GM18907 (cell line): ENCODE data around the gene ANKEF1.
"Not testable (repeated sequence)": the region's sequence is repeated elsewhere in the genome, so short reads cannot be mapped to it uniquely, and the experiment has no call there.

Experiments used
- ATAC-seq: cut with Tn5 transposase; IDR thresholded peaks from one replicate; pipeline ENCODE4 v1.9.1; 2021; ENCODE audit warnings: mild to moderate bottlenecking, moderate library complexity; ENCODE audit not compliant: unreplicated experiment

ANKEF1 gene

DNA sequence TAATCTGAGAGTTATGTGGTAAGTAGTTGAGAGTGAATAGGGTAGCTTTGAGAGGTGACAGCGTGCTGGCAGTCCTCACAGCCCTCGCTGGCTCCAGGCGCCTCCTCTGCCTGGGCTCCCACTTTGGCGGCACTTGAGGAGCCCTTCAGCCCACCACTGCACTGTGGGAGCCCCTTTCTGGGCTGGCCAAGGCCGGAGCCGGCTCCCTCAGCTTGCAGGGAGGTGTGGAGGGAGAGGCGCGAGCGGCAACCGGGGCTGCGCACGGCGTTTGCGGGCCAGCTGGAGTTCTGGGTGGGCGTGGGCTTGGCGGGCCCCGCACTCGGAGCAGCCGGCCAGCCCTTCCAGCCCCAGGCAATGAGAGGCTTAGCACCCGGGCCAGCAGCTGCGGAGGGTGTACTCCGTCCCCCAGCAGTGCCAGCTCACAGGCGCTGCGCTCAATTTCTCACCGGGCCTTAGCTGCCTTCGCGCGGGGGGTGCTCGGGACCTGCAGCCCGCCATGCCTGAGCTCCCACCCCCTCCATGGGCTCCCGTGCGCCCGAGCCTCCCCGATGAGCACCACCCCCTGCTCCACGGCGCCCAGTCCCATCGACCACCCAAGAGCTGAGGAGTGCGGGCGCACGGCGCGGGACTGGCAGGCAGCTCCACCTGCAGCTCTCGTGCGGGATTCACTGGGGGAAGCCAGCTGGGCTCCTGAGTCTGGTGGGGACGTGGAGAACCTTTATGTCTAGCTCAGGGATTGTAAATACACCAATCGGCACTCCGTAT, 3.2 kb upstream of the ANKEF1 start:
- ATAC-seq = not testable (repeated sequence)

DNA sequence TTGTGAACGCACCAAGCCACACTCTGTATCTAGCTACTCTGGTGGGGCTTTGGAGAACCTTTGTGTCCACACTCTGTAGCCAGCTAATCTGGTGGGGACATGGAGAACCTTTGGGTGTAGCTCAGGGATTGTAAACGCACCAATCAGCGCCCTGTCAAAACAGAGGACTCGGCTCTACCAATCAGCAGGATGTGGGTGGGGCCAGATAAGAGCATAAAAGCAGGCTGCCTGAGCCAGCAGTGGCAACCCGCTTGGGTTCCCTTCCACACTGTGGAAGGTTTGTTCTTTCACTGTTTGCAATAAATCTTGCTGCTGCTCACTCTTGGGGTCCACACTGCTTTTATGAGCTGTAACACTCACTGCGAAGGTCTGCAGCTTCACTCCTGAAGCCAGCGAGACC, 2.5 kb upstream of the ANKEF1 start:
- ATAC-seq = not testable (repeated sequence)

DNA sequence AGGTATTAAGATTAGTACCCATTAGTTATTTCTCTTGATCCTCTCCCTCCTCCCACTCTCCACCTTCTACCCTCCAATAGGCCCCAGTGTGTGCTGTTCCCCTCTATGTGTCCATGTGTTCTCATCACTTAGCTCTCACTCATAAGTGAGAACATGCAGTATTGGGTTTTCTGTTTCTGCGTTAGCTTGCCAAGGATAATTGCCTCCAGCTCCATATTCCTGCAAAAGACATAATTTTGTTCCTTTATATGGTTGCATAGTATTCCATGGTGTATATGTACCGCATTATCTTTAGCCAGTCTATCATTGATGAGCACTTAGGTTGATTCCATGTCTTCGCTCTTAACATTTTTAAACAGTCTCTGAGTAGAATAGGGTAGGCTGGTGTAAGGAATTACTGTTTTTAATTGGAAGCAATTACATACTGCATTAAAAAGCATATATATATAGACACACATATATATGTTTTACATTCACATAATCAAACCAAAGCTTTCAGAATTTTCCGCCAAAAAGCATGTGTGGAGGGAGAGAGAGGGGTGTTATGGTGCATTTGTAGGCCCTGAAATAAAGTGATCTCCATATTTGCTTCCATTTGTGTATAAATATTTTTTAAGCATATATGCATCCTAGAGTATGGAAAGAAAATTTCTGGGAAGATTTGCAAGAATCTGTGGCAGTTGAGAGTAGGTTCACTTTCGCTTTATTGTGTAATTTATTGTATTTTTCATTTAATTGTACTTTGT, 709 bp upstream of the ANKEF1 start:
- ATAC-seq = no peak

DNA sequence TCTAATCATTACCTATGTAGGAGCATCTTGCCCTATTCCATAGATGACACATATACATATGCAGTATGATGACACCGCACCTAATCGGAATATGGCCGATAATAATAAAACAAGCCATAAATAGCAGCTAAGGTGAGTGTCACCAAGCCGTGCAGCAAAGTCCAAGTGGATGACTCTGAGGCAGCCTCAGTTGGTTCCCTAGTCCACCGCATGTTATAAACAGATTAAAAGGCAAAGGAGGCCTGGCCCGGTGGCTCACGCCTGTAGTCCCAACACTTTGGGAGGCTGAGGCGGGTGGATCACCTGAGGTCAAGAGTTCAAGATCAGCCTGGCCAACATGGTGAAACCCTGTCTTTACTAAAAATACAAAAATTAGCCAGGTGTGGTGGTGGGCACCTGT, 1.5 kb downstream of the ANKEF1 start:
- not testable (repeated sequence) for ATAC-seq

DNA sequence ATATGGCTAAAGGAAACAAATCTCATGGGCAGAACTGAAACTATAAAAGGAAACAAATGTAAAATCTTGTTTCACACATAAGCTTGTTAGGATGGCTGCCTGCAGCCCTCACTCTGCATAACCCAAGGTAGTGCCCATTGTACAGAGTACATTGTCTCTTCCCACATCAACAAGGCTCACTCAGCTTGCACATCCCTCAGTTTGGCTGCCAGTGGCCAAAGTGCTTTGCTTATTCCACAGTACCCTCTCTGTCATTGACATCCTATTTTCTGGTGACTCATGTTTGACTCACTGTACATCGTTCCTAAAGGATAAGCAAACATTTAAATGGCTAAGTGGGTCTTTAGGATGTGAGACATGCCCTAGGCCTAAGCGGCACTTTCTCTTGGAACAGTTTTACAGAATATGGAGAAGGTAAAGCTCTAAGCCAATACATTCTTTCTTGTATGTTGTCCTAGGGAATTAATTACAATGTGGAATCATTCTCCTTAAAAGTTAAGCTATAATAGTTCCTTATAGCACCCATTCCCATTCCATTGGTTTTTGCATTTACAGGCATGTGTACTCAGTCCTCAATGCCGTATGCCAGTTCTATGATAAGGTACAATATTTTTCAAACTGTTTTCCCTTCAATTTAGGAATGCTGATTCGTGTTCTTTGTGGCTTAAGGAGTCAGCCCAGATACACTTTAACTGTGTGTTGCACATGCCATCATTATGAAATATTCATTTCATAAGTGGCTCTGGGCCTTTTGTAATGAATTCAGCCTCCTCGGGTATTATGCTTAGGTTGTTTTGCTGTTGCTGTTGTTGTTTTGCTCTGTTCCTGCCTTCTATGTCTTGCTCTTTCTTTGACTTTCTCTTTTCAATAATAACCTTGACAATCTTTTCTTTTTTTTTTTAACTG, 5.5 kb downstream of the ANKEF1 start:
- ATAC-seq = no peak

DNA sequence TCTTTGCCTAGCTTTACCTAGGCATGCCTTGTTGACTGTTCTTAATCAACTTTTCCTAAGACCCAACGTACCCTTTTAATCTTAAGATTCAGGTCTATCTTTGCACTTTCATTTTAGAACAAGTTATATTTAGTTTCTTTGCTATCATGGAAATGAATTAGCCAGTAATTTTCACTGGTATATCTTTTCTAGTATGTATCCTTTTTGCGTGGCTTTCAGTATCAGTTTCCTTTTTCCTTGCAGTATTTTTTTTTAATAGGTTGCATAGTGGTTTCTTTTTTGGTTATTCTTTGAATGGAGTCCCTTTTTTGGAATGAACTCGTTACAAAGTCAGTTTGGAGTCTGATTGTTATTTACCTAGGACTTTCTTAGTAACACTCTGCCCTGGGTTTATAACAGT, 7.3 kb downstream of the ANKEF1 start:
- no peak for ATAC-seq

DNA sequence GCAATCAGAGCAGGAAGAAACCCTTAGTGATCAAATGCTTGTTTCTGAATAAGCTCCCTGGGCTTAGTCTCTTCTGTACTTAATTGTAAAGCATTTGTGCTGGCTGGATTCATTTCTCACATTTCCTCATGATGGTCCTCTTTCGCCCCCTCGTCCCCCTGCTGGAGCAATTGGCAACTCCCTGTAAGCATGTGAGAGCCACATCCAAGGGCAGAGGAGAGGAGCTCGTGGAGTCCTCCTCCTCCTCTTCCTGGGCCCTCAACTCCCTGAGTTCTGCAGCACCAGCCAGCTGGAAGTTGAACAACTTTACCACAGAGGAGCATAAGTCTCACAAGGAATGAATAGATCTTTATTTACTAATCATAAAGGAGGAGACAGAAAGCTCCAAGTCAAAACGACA, 12.6 kb downstream of the ANKEF1 start:
- ATAC-seq = no peak

DNA sequence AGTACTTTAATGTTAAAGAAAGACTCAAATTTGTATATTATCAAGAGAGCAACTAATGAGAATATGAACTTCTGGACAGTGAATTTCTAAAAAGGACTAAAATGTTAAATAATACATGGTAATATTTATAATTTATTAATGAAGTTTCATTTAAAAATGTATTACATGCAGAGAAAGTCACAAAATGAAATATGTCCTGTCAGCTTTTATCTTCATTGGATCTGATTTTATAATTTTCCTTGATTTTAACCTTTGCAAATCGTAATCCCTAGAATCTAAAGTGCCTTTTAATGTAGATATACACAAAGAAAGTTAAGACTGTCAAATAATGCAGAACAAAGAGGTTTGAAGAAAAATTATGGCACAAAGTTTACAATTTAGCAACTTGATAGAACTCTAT, 16.4 kb downstream of the ANKEF1 start:
- ATAC-seq = no peak

DNA sequence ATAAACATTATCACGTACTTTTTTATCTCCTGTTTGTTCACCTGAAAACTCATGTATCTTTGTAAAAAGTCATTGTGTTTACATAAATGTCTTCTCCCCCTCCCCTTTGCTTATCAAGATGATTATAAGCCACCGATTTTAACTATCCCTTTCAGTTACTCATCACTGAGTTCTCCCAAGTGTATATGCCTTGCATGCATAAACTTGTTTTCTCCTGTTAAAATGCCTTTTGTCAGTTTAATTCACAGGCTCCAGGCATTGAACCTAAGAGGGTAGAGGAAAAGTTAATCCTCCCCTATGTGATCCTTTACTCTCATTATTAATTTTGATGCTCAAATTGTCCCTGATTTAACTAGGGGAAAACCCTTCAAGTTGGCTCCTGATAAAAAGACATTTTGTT, 24.2 kb downstream of the ANKEF1 start:
- ATAC-seq = no peak

DNA sequence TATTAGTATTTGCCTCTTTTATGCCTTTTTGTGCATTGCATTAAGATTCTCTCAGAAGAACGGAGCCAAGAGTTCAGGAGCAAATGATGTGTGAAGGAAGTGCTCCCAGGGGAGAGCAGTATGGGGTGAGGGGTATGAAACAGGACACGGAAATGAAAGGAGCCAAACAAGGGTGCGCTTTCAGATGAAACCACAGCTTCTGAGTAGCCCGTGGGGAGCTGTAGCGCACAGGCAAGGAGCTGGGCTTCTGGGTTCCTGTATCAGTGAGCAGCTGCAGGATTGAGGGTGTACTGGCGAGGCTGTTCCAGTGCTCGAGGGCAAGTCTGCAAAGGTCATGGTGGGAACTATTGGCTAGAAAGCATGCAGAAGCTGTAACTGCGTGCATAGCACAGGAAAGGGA, 25.4 kb downstream of the ANKEF1 start:
- ATAC-seq = peak; percentile 98

DNA sequence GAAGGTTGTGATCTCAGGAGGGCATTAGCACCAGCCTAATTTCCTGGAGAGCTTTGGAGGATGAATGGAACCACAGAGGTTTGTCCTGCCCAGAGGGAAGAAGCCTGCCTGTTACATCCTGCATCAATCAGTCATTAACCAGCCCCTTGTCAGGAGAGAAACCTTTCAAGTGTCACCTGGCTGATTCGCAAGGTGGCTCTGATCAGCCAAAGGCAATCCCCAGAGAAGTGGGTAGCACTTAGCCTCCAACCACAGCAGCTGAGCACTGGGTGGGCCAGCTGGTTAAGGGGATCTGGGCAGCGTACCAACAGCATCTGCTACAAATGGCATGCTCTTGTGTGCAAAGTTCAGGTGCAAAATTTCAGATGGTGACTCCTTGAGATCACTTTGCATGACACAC, 26.9 kb downstream of the ANKEF1 start:
- no peak for ATAC-seq

DNA sequence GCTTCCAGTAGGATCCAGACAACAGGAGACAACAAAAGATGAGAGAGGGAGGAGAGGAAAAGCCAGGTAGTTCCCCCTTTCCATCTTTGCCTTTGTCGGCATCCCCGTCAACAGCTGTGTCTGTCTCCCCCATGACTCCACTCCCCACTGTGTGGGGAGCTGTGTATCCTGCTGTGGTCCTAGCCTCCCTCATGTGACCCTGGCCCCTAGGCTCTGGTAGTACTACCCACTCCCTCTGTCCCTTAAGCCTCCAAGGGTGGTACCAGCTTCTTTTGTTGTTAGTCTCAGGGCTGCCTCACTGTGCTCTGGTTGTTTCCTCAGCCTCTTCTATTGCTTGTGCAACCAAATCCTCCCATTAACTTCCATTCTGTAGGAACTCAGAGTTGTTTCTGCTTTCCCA, 28.7 kb downstream of the ANKEF1 start:
- ATAC-seq = no peak

DNA sequence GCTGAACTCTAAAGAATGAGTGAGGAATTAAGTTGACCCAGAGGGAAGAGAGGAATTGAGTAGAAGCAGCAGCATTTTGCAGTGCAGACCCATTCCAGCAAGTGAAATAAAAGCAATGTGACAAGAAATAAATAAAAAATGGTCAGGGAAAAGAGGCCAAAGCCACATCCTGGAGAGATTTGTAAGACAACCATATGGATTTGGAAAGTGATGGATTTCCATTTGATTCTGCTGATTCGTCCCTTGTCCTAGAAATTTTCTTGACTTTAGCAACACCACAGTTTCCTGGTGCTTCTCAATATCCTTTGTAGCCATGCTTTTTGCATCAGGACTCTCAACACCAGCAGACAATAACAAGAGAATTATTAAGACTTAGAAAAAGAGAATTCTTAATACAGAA, 29.8 kb downstream of the ANKEF1 start:
- ATAC-seq = no peak

DNA sequence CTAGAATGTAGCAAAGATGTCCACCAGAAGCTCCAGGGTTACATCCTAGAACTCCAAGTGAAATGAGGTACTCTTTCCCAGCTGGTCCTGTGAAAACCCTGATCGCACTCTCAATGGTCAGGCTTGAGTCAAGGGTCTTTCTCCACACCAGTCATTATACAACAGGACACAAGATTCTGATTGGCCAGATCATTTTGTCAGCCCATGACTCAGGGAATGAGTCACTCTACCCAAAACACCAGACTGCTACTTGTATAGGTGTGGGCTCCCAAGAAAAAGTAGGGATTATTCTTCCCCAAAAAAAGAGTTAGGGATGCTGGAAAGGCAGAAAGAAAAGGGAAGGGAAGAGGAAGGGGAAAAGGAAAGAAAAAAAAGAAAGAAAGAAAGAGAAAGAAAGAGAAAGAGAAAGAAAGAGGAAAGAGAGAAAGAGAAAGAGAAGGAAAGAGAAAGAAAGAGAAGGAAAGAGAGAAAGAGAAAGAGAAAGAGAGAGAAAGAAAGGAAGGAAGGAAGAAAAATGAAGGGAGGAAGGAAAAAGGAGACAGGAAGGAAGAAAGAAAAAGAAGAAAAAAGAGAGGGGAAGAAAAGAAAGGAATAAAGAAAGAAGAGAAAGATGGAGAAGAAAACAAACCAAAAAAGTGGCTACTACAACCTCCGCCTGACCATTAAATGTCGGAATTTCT, 30.5 kb downstream of the ANKEF1 start:
- no peak for ATAC-seq

DNA sequence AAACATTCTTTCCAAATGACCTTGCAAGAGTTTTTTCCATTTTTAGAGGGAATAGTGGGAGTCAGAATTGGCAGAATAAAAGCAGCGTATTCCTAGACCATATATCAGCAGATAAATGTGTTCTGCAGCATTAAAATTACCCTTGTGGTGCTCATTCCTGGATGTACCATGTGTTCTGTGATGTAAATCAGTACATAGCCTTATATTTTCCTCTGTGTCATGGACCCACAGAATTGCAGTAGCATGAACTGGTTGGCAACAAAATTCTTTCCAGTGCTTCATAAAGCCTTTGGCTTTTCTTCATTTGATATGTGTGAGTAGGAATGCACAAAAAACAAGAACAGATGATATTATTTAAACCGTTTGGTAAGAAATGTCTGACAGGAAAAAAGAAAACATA, 32.5 kb downstream of the ANKEF1 start:
- ATAC-seq = no peak

DNA sequence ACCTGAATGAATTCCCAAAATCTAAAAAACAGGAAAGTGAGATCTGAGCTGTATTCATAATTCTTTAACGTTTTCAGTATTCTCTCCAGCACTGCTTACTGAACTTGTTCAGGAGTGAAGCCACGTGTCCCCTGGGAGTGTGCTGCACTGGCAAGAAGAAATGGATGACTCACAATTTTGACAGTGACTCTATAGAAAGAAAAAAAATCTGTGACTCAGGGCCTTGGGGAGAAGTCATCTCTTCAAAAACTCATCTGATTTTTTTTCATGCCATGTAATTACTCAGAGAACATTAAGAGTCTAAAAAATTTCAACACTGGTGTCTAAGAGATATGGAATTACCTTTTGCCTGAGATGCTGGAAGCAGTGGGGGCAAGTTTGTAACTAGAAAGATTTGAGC, 39.7 kb downstream of the ANKEF1 start:
- ATAC-seq = peak; percentile 64

DNA sequence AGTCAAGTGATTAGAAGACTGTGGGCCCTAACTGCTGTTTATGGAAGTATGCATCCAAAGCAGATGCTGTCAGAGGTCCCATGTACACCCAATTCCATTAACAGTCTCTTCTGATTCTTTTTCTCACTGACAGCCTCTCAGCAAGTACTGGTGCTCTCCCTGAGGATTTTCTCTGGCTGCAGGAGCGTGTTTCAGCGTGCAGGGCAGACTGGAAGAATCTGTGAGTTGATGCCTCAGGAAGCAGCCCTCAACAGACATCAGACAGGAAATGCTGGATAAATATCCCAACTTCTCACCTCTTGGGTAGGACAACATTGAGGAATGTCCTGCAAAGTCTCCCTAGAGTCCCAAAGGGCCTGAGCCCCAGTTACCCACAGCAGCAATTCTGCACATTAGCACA, 40.8 kb downstream of the ANKEF1 start:
- no peak for ATAC-seq

DNA sequence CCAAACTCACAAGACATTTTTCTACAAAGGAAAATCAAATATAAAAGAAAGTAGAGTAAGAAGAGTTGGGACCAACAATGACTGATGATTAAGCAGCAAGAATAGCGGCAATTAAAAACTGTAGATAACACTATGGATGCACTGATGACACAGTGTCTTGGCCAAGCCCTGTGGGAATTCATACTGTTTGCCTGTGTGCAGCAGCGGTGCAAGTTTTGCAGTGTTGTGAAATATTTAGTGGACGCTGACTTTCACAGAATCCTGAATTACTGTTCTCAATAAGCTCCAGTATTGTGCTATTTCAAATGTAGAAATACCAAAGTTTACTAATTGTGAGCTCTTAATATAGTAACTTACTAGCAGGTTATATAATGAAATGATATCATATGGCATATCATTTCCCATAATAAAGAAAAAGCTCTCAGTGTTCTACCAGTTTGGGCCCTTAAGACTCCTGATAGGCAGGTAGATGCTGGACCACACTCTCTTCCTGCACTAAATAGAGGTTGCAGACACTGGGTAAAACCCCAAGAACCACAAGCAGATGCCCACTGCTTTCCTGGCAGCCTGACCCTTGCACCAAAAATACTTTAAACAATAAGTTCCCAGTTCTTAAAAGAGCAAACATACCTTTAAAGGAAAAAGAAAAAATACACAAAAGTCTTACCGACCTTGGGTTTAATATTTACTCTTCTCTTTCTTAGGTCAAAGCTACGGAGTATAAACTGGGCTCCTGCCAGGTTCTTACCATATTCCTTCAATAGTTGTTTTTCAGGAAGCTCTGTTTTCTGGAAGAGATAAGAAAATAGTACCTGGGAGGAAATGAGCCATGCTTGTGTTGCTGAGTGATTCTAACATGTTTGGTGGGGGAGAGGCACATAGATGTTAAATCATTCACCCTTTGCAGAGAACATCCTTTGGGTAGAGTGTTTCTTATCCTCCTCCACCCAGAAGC, 41.6 kb downstream of the ANKEF1 start:
- ATAC-seq = no peak

DNA sequence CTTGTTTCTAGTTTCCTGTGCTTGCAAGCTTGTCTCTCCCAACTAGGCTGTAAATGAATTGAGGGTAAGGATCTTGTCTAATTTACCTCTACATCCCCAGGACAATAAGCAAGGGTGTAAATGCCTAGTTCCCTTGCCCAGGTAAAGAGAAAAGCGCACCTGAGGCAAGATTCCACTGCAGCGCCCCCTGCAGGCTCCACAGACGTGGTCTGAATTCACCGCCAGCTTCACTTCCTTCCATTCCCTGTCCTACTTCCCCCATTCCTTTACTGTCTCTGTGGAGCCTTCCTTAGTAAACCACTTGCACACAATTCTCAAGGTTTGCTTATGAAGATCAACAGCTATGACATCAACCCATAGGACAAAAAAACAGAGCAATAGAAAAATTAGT, 42.3 kb downstream of the ANKEF1 start:
- ATAC-seq = no peak

DNA sequence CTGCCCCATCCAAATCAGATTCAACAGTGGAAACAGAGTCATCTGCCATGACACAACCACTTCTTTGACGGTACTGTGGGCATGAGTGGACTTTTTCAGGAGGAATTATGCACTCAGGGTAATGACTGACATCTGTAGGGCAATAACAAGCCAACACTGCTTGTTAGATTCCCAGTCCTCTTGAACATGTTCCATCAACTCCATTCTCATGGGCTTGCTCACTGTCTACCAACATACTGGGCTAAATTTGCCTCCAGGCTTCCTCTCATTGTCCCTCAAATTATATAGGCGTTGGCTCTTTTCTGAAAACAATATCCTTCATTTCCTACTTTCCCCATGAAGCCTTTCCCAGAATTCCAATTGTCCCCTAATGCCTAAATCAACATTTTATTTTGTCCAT, 43.1 kb downstream of the ANKEF1 start:
- ATAC-seq = no peak
